GM18858 (cell line): ENCODE data around the gene RPGRIP1L.

Experiments
- ATAC-seq: cut with Tn5 transposase; IDR thresholded peaks from one replicate; pipeline ENCODE4 v1.9.1; 2021; ENCODE audit not compliant: unreplicated experiment

RPGRIP1L gene

DNA sequence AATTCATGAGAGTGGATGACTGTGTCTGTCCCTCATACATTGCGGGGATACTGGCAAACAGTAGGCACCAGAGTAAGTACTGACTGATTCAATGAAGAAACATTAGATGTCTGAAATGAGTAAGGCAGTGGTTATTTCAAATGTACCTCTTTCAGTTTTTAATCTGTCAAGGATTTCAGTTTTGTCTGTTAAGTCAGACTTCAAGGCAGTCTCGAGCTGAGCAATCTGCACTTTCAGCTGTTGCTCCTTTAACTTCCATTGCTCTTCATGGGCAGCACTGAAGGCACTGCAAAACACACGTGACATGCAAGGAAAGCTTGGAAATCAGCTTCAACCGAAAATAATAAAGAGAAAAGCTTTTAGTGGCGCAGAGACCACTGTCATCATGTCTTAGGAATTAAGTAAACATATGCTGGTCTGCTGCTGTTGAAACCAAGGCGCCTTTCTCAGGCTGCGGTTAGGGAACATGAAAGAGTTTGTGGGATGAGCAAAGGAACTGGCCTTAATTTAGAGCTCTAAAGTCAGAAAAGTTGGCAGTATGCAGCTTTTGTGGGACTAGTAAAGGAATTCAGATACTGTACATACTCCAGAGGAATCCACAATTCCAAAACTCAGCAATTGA is 38.8 kb downstream of the RPGRIP1L start:
- ATAC-seq: peak; percentile 71

DNA sequence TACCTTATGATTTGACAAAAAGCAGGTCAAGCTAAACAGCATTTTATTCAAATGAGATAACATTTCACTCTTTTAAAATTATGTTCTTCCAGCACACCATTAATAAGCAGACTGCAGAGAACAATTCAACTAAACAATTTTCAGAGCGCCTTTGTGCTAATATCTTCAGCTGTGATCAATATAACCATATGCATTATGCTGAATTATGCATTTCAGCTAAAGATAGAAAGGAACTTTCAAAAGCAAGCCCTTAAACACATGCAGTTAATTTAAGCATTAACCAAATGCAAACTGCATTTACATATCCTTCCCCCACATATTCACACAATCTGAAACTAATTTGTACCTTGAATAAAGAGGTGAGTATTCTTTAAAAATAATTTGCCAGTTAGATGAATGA is 41.6 kb downstream of the RPGRIP1L start:
- ATAC-seq: no peak

DNA sequence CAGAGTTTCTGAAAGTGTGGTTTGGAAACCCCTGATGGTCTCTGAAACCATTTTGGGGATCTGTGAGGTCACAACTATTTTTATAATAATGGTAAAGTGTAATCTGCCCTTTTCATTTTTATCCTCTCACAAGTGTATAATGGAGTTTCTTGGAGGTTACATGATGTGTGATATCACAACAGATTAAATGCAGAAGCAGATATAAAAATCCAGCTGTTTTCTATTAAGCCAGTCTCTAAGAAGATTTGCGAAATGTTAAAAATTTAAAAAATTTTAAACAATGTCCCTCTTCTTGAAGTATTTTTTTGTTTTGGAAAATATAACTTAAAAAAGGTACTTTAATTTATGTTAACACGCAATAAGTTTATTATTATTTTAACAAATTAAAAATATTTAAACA is 48.7 kb downstream of the RPGRIP1L start:
- no peak for ATAC-seq

DNA sequence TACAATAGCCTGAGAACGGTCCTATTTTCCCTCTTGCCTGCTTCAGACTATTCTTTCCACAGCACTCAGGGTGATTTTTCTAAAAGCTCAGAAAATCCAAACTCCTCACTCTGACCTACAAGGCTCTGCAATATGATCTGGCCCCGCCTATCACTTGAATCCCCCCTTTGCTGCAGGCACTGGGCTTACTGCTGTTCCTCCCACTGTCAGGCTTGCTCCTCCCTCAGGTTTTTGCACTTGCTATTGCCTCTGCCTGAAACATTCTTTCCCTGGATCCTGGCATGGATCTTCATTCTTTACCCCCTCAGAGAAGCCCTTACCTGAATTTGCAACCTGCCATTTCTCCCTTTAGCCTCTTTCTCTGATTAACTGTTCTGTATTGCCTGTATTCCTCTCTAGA is 52.3 kb downstream of the RPGRIP1L start:
- no peak for ATAC-seq

DNA sequence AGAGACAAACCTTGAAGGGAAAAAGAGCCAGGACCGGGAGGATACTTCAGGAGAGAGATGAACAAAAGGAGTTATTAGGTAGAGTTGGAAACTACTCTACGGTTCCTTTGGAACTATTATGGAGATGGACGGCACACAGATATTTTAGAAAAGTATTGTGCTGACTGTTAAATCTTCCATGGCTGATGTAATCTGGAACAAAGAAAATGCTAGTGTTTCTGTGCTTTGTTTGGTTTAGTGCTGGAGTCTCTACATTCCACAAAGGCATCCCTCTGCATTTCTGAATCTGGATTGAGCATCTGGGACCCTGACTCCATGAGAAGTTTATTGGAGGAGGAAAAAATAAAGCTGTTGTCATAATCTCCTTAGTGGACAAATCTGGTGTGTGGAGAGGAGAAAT is 57.2 kb downstream of the RPGRIP1L start:
- ATAC-seq: no peak

DNA sequence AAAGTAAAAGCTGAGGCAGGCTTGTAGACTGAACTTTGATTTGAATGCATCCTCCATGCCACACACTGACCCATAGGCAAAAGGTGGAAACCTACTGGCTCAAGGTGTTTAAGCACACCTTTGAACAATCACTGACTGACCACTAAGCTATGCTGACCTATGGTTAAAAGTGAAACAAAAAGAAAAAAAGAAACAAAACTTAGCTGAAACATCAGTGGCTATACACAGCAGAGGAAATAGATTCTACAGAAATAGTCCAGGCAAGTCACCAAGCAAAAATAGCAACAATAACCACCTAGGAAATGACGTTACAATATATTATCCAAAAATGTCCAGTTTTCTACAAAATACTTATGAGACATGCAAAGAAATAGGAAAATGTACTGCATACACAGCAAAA is 60.2 kb downstream of the RPGRIP1L start:
- ATAC-seq: no peak

DNA sequence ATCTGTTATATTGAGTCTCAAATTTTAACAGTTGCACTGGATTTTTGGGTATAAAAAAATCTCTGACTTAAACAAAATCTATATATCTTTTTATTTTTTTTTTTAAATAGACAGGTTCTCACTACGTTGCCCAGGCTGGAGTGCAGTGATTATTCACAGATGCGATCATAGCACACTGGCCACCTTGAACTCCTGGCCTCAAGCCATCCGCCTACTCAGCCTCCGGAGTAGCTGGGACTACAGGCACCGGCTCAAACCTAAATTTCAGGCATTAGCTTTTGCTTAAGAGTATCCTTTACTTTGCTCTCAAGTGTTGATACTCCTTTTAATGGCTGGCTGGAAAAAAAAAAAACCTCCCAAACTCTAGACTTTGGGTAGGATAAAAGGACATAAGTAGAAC is 61.6 kb downstream of the RPGRIP1L start:
- ATAC-seq: no peak

DNA sequence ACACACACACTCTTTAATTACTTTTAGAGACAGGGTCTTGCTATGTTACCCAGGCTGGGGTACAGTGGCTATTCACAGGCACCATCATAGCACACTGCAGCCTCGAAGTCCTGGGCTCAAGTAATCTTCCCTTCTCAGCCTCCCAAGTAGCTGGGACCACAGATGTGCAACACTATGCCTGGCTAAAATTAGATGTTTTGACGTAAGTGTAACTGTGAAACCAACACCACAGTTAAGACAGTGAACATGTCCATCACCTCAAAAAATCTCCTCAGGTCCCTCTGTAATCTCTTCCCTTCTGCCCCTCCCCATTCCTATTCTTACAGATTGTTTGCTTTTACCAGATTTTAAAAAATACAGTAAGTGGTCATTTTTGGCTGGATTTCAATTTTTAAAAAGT is 66.7 kb downstream of the RPGRIP1L start:
- no peak for ATAC-seq

DNA sequence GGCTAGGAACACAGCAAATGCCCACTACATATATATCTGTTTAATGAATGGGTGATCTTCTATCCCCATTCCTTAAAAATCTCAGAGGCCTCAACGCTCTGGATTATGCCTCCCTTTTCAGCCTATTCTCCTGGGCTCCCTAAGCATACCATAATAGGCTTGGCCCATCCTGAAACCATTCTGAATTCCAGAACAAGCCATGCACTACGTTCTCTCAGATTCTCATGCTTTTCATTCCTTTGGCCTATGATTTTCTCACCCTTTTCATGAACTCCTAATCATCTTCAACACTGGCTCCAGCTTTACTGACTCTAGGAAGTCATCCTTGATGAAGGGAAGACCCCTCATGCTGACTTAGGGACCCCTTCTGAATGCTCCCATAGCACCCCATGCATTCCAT is 71.1 kb downstream of the RPGRIP1L start:
- no peak for ATAC-seq

DNA sequence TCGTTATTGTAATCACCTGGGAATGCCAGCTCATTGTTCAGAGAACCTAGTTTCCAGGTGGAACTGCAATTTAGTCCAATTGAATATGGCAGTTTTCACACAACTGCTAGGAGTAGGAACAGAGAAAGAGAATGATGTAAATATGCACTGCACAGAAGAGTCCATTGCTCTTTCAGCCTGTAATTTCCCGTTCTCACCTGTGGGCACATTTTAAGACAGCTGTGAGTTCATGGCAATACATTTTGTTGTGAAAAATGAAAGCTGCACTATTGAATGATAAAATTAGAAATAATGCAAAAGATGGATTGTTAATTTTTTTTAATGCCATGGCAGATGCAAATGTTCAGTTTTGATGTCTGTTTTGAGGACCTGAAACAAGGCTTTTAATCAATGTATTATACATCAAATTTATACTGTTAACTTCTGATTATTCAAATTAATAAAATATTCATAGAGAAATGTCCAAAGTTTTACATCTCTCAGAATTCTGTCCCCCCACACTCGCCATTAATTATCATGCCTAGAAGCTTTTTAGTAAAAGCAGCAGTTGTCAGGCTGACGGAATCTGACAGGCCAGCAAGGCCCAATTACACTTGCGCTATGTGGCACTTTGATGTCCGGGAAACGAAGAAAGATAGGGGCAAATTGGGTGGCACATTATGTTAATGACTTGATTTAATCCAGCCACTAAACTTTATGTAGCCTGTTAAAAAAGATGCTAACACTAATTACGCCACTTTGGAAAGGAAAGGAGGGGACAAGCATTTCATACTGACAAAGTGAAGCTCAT is 72.2 kb downstream of the RPGRIP1L start:
- ATAC-seq: no peak

DNA sequence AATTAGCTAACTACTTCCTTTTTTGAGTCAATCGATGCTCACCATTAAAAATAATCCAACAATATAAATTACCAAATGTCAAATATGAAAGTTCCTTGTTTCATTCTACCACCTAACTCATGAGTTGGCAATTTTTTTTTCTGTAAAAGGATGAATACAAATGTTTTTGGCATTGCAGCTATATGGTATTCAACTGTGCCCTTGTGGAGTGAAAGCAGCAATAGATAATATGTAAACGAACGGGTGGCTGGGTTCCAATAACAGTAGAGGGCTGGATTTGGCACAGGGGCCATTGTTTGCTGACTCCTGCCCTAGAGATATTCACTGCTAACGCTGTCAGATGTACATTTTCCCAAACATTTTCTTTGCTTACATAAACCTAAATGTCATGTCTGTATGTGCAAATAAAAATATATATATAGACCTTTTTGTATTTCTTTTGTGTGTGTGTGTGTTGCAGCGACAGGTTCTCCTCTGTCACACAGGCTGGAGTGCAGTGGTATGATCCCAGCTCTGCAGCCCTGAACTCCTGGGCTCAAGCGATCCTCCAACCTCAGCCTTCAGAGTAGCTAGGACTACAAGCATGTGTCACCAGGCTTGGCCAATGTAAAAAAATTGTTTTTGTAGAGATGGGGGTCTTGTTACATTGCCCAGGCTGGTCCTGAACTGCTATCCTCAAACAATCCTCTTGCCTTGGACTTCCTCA is 73.9 kb downstream of the RPGRIP1L start:
- no peak for ATAC-seq

DNA sequence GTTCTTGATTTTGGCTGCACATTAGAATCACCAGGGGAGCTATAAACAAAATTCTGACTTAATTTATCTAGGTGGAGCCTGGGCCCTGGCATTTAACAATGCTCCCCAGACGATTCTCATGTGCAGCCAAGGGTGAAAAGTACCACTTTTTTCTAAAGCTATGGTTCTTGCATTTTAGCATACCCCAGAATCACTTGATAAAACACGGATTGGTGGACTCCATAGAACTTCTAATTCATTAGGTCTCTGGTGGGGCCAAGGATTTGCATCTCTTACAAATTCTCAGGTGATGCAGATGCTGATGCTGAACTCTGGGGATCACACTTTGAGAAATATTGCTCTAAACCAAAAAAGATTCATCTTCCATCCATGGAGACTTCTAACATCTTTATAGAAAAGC is 74.5 kb downstream of the RPGRIP1L start:
- no peak for ATAC-seq

DNA sequence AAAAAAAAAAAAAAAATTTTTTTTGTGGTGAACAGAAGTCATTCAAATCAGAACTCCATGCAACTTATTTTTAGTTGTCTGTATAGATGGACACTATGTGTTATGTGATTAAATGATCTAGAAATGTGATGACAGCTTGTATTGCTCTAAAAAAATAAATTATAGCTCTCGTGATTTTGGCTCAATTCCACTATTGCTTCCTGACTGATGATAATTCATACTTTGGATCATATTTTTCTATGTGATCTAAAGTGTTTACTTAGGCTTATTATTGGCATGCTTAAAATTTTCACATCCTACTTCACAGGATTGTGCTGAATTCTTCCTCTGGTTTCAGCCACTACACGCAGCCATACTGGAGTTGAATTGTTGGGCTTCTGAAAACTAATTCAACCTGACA is 76.8 kb downstream of the RPGRIP1L start:
- ATAC-seq: no peak

DNA sequence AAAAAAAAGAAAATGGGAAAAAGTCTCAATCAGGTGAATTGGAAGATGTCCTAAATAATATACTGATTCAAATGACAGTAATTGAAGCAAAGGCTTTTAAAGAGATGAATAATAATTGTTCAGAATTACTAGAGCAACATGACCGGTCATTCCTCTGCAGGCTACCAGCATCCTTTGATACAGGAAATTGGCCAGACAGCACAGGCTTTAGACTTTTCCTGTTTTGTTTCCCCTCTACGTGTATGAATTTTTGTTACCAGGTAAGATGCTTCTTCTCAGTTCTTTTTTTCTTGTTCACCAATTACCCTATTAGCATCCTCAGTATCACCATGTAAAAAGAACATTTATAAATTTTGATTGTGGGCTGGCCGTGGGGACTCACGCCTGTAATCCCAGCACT is 77.5 kb downstream of the RPGRIP1L start:
- no peak for ATAC-seq

DNA sequence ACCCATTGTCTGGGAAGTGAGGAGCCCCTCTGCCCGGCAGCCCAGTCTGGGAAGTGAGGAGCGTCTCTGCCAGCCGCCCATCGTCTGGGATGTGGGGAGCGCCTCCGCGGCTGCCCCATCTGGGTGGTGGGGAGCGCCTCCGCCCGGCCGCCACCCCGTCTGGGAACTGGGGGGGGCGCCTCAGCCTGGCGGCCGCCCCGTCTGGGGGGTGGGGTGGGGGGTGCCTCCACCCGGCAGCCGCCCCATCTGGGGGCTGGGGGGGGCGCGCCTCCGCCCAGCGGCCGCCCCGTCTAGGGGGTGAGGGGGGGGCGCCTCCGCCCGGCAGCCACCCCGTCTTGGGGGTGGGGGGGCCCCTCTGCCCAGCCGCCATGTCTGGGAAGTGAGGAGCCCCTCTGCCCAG is 78.4 kb downstream of the RPGRIP1L start:
- ATAC-seq: no peak

DNA sequence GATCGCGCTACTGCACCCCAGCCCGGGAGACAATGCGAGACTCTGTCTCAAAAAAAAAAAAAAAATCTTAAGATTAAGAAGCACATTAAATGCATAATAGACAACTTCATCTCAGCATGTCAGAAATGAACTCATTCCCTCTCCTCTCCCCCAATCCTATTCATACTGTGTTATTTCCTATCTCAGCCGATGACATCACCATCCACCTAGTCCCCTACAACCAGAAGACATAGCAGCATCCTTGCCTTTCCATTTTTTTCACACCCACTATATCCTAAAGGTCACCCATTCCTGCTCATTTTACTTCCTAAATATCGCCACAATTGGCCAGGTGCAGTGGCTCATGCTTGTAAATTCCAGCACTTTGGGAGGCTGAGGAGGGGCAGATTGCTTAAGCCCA is 81.3 kb downstream of the RPGRIP1L start:
- no peak for ATAC-seq

DNA sequence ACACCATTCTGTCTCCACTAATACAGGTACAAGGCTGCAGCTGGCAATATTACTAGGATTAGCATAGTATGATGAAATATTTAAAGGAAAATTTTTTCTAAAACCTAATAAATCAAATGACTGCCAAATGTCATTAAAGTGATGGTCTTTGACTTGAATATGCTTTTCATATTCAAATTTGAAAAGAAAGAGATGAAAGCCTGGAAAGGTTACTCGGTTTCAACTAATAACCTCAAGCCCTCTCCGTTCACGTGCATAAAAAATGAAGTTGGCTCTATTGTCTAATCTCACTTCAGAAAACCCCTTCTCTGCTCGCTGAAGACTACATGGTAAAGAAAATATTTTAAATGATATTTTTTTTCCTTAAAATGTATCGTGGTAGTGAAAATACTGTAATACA is 83.2 kb downstream of the RPGRIP1L start:
- no peak for ATAC-seq

DNA sequence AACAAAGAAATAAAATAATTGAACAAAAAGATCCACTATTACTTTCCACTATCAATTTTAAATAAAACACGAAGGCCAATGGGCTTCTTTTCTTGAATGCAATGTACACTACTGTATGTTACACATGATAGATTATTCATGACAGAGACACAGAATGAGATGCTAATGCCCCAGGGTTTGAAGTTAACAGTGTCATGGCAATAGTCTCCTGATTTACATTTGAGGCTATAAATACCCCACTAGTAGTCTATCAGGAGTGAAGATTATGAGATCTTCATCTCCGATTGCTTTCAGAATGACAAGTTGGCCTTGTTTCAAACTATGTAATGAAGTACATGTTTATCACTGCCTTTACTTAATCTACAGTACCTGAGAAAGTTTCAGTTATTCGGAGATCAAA is 84.4 kb downstream of the RPGRIP1L start:
- no peak for ATAC-seq

DNA sequence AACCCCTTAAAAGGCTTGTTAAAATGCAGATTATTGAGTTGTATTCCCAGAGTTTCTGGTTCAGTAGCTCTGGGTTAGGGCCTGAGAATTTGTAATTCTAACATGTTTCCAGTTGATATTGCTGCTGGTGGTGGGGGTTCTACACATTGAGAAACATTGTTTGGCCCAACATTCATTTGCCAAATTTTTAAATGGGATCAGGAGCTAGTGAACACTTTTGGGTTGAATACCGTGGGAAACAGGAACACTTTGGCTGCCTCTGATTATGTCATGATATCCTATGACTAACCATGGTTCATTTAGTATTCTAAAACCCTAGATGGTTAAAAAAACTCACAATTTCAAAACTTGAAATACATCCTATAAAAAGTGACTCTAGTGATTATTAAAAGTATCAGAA is 89.3 kb downstream of the RPGRIP1L start:
- no peak for ATAC-seq

DNA sequence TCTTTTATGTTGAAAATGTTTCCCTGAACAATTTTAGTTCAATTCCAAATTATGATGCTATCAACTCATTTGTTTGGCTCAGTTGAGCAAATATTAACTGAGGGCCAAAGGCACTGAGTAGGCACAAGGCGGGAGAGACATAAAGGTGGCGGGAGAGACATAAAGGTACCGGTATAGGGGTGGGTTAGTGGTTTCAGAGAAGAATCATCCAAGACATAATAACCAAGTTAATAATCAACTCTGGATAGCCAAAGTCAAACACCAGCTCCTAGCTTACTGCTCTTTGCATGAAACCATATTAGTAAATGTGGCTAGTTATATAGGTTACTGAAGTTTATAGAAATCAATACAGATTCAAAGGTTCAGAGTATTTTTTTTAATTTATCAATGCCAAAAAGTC is 91.7 kb downstream of the RPGRIP1L start:
- no peak for ATAC-seq

DNA sequence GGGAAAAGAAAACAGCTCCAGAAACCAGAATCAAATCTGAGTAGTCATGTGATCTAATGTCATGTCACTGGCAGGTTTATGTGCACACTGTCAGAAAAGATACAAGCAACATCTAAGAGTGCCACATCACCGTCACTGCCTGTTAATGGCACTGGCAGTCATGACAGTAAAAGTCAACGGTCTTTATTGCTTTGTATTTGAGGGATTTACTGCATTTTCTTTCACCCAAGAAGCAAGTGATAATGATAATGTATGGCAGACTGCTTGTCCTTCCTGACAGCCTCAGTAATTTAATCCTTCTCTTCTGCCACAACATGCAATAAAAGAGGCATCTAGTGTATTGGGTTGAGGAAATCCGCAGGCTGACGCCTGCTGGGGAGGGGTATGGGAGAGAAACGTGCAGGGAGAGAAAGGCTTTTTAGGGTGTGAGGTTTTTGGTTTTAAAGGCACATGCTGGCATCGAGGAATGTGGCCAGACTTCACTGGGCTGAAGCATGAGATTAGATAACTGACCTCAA is 92.4 kb downstream of the RPGRIP1L start:
- ATAC-seq: no peak

DNA sequence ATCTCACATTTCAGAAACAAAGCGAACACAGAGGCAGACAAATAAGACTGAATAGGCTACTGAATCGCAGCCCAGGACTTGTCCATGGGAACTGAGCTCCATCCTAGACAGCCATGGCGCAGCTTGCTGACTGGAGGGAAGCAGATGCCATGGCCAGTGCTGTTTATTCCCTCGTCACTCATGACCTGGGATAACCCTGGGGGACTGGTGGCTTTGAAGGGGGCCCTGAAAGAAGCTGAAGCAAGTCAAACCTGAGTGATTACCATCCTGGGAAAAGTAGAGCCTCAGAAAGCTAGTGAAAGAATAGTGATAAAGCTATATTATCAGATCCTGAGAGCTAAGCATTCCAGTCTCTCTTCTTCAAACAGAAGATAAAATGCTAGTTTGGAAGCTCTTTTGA is 94.1 kb downstream of the RPGRIP1L start:
- ATAC-seq: no peak
